Measurements from ENCODE around the gene DRD5.
"Not testable (repeated sequence)": the region's sequence is repeated elsewhere in the genome, so short reads cannot be mapped to it uniquely, and the experiment has no call there.

The DRD5 gene

GRCh38 chr4:9769321-9769720, 12.1 kb upstream of the DRD5 start:
- H3K27ac ChIP-seq (ENCODE audit: low read depth in 2 of 2, low read length in 2 of 2), result no peak overlapping the region
- H3K9ac ChIP-seq (ENCODE audit: low read depth in 1 of 2, low read length in 2 of 2), result no peak overlapping the region
- no peaks in the 10 kb centered on the region for H3K27me3 ChIP-seq (ENCODE audit: control insufficient read depth in 2 of 2, insufficient read depth in 2 of 2, low read length in 2 of 2)
- H3K9me3 ChIP-seq (ENCODE audit: control insufficient read depth in 2 of 2, low read length in 2 of 2), result no peaks in the 10 kb centered on the region
- no peaks in the 10 kb centered on the region for H3K4me1 ChIP-seq (ENCODE audit: control insufficient read depth in 2 of 2, insufficient read depth in 2 of 2, low read length in 2 of 2)
- no peak overlapping the region for H3K4me3 ChIP-seq (ENCODE audit: low read length in 2 of 2)
- H3K36me3 ChIP-seq (ENCODE audit: control insufficient read depth in 2 of 2, insufficient read depth in 2 of 2, low read length in 2 of 2), result no peaks in the 10 kb centered on the region

- Histone ChIP-seq H3K9me3 (ENCODE audit: control insufficient read depth in 2 of 2, low read length in 2 of 2) (no peaks in the 10 kb centered on the region), H3K9ac (ENCODE audit: low read depth in 1 of 2, low read length in 2 of 2) (no peak overlapping the region), H3K4me1 (ENCODE audit: control insufficient read depth in 2 of 2, insufficient read depth in 2 of 2, low read length in 2 of 2) (no peaks in the 10 kb centered on the region), H3K27ac (ENCODE audit: low read depth in 2 of 2, low read length in 2 of 2) (no peak overlapping the region), H3K36me3 (ENCODE audit: control insufficient read depth in 2 of 2, insufficient read depth in 2 of 2, low read length in 2 of 2) (no peaks in the 10 kb centered on the region), H3K27me3 (ENCODE audit: control insufficient read depth in 2 of 2, insufficient read depth in 2 of 2, low read length in 2 of 2) (no peaks in the 10 kb centered on the region), H3K4me3 (ENCODE audit: low read length in 2 of 2) (no peak overlapping the region)
Observed at GRCh38 chr4:9771034-9771433, 10.4 kb upstream of the DRD5 start.

- H3K27me3 ChIP-seq (ENCODE audit: control insufficient read depth in 2 of 2, insufficient read depth in 2 of 2, low read length in 2 of 2), result no peaks in the 10 kb centered on the region
- H3K4me3 ChIP-seq (ENCODE audit: low read length in 2 of 2), result no peak overlapping the region
- no peaks in the 10 kb centered on the region for H3K36me3 ChIP-seq (ENCODE audit: control insufficient read depth in 2 of 2, insufficient read depth in 2 of 2, low read length in 2 of 2)
- H3K9ac ChIP-seq (ENCODE audit: low read depth in 1 of 2, low read length in 2 of 2), result no peak overlapping the region
- H3K4me1 ChIP-seq (ENCODE audit: control insufficient read depth in 2 of 2, insufficient read depth in 2 of 2, low read length in 2 of 2), result no peaks in the 10 kb centered on the region
- no peaks in the 10 kb centered on the region for H3K9me3 ChIP-seq (ENCODE audit: control insufficient read depth in 2 of 2, low read length in 2 of 2)
- H3K27ac ChIP-seq (ENCODE audit: low read depth in 2 of 2, low read length in 2 of 2), result no peak overlapping the region
Observed at GRCh38 chr4:9773471-9773870, 8.0 kb upstream of the DRD5 start.

- Histone ChIP-seq H3K27me3 (ENCODE audit: control insufficient read depth in 2 of 2, insufficient read depth in 2 of 2, low read length in 2 of 2) (peaks cover 10 to 11% of the 10 kb centered on the region in 2 donors), H3K9ac (ENCODE audit: low read depth in 1 of 2, low read length in 2 of 2) (no peak overlapping the region), H3K36me3 (ENCODE audit: control insufficient read depth in 2 of 2, insufficient read depth in 2 of 2, low read length in 2 of 2) (no peaks in the 10 kb centered on the region), H3K4me1 (ENCODE audit: control insufficient read depth in 2 of 2, insufficient read depth in 2 of 2, low read length in 2 of 2) (no peaks in the 10 kb centered on the region), H3K4me3 (ENCODE audit: low read length in 2 of 2) (no peak overlapping the region), H3K9me3 (ENCODE audit: control insufficient read depth in 2 of 2, low read length in 2 of 2) (no peaks in the 10 kb centered on the region), H3K27ac (ENCODE audit: low read depth in 2 of 2, low read length in 2 of 2) (no peak overlapping the region)
Observed at GRCh38 chr4:9782136-9782436, 652 bp downstream of the DRD5 start.

- H3K9me3 ChIP-seq (ENCODE audit: control insufficient read depth in 2 of 2, low read length in 2 of 2); H3K4me3 ChIP-seq (ENCODE audit: low read length in 2 of 2); H3K9ac ChIP-seq (ENCODE audit: low read depth in 1 of 2, low read length in 2 of 2); H3K27ac ChIP-seq (ENCODE audit: low read depth in 2 of 2, low read length in 2 of 2); H3K4me1 ChIP-seq (ENCODE audit: control insufficient read depth in 2 of 2, insufficient read depth in 2 of 2, low read length in 2 of 2); H3K27me3 ChIP-seq (ENCODE audit: control insufficient read depth in 2 of 2, insufficient read depth in 2 of 2, low read length in 2 of 2); H3K36me3 ChIP-seq (ENCODE audit: control insufficient read depth in 2 of 2, insufficient read depth in 2 of 2, low read length in 2 of 2): not testable (repeated sequence)
Observed at GRCh38 chr4:9785891-9786290, 4.5 kb downstream of the DRD5 start.

- H3K27me3 ChIP-seq (ENCODE audit: control insufficient read depth in 2 of 2, insufficient read depth in 2 of 2, low read length in 2 of 2), result no peaks in the 10 kb centered on the region
- no peak overlapping the region for H3K4me3 ChIP-seq (ENCODE audit: low read length in 2 of 2)
Observed at GRCh38 chr4:9792381-9792780, 10.9 kb downstream of the DRD5 start.

GRCh38 chr4:9796641-9797040, 15.2 kb downstream of the DRD5 start:
- H3K36me3 ChIP-seq (ENCODE audit: control insufficient read depth in 2 of 2, insufficient read depth in 2 of 2, low read length in 2 of 2); H3K4me1 ChIP-seq (ENCODE audit: control insufficient read depth in 2 of 2, insufficient read depth in 2 of 2, low read length in 2 of 2); H3K9ac ChIP-seq (ENCODE audit: low read depth in 1 of 2, low read length in 2 of 2); H3K27me3 ChIP-seq (ENCODE audit: control insufficient read depth in 2 of 2, insufficient read depth in 2 of 2, low read length in 2 of 2); H3K9me3 ChIP-seq (ENCODE audit: control insufficient read depth in 2 of 2, low read length in 2 of 2); H3K27ac ChIP-seq (ENCODE audit: low read depth in 2 of 2, low read length in 2 of 2); H3K4me3 ChIP-seq (ENCODE audit: low read length in 2 of 2): not testable (repeated sequence)

More at GRCh38 chr4:9792381-9792780, 10.9 kb downstream of the DRD5 start:
- no peaks in the 10 kb centered on the region for H3K4me1 ChIP-seq (ENCODE audit: control insufficient read depth in 2 of 2, insufficient read depth in 2 of 2, low read length in 2 of 2)
- H3K27ac ChIP-seq (ENCODE audit: low read depth in 2 of 2, low read length in 2 of 2), result no peak overlapping the region
- H3K9me3 ChIP-seq (ENCODE audit: control insufficient read depth in 2 of 2, low read length in 2 of 2), result no peaks in the 10 kb centered on the region
- H3K36me3 ChIP-seq (ENCODE audit: control insufficient read depth in 2 of 2, insufficient read depth in 2 of 2, low read length in 2 of 2), result no peaks in the 10 kb centered on the region
- no peak overlapping the region for H3K9ac ChIP-seq (ENCODE audit: low read depth in 1 of 2, low read length in 2 of 2)

GRCh38 chr4:9800848-9801247, 19.4 kb downstream of the DRD5 start:
- Histone ChIP-seq H3K9me3 (ENCODE audit: control insufficient read depth in 2 of 2, low read length in 2 of 2) (no peaks in the 10 kb centered on the region), H3K36me3 (ENCODE audit: control insufficient read depth in 2 of 2, insufficient read depth in 2 of 2, low read length in 2 of 2) (no peaks in the 10 kb centered on the region), H3K4me1 (ENCODE audit: control insufficient read depth in 2 of 2, insufficient read depth in 2 of 2, low read length in 2 of 2) (no peaks in the 10 kb centered on the region), H3K4me3 (ENCODE audit: low read length in 2 of 2) (no peak overlapping the region), H3K27ac (ENCODE audit: low read depth in 2 of 2, low read length in 2 of 2) (no peak overlapping the region), H3K9ac (ENCODE audit: low read depth in 1 of 2, low read length in 2 of 2) (no peak overlapping the region), H3K27me3 (ENCODE audit: control insufficient read depth in 2 of 2, insufficient read depth in 2 of 2, low read length in 2 of 2) (peaks cover 0 to 3% of the 10 kb centered on the region in 2 donors)

- Histone ChIP-seq H3K27me3 (ENCODE audit: control insufficient read depth in 2 of 2, insufficient read depth in 2 of 2, low read length in 2 of 2) (peaks cover 0 to 3% of the 10 kb centered on the region in 2 donors), H3K9ac (ENCODE audit: low read depth in 1 of 2, low read length in 2 of 2) (no peak overlapping the region), H3K4me3 (ENCODE audit: low read length in 2 of 2) (no peak overlapping the region), H3K36me3 (ENCODE audit: control insufficient read depth in 2 of 2, insufficient read depth in 2 of 2, low read length in 2 of 2) (no peaks in the 10 kb centered on the region), H3K9me3 (ENCODE audit: control insufficient read depth in 2 of 2, low read length in 2 of 2) (no peaks in the 10 kb centered on the region), H3K4me1 (ENCODE audit: control insufficient read depth in 2 of 2, insufficient read depth in 2 of 2, low read length in 2 of 2) (no peaks in the 10 kb centered on the region), H3K27ac (ENCODE audit: low read depth in 2 of 2, low read length in 2 of 2) (no peak overlapping the region)
Observed at GRCh38 chr4:9804918-9805317, 23.5 kb downstream of the DRD5 start.

GRCh38 chr4:9808077-9808476, 26.6 kb downstream of the DRD5 start:
- Histone ChIP-seq H3K4me3 (ENCODE audit: low read length in 2 of 2) (no peak overlapping the region), H3K36me3 (ENCODE audit: control insufficient read depth in 2 of 2, insufficient read depth in 2 of 2, low read length in 2 of 2) (no peaks in the 10 kb centered on the region), H3K27me3 (ENCODE audit: control insufficient read depth in 2 of 2, insufficient read depth in 2 of 2, low read length in 2 of 2) (peaks cover 0 to 3% of the 10 kb centered on the region in 2 donors), H3K9me3 (ENCODE audit: control insufficient read depth in 2 of 2, low read length in 2 of 2) (no peaks in the 10 kb centered on the region), H3K4me1 (ENCODE audit: control insufficient read depth in 2 of 2, insufficient read depth in 2 of 2, low read length in 2 of 2) (no peaks in the 10 kb centered on the region), H3K27ac (ENCODE audit: low read depth in 2 of 2, low read length in 2 of 2) (no peak overlapping the region), H3K9ac (ENCODE audit: low read depth in 1 of 2, low read length in 2 of 2) (no peak overlapping the region)

- no peak overlapping the region for H3K9ac ChIP-seq (ENCODE audit: low read depth in 1 of 2, low read length in 2 of 2)
- H3K4me3 ChIP-seq (ENCODE audit: low read length in 2 of 2), result no peak overlapping the region
- no peak overlapping the region for H3K27ac ChIP-seq (ENCODE audit: low read depth in 2 of 2, low read length in 2 of 2)
- no peaks in the 10 kb centered on the region for H3K4me1 ChIP-seq (ENCODE audit: control insufficient read depth in 2 of 2, insufficient read depth in 2 of 2, low read length in 2 of 2)
- no peaks in the 10 kb centered on the region for H3K27me3 ChIP-seq (ENCODE audit: control insufficient read depth in 2 of 2, insufficient read depth in 2 of 2, low read length in 2 of 2)
- H3K36me3 ChIP-seq (ENCODE audit: control insufficient read depth in 2 of 2, insufficient read depth in 2 of 2, low read length in 2 of 2), result no peaks in the 10 kb centered on the region
- no peaks in the 10 kb centered on the region for H3K9me3 ChIP-seq (ENCODE audit: control insufficient read depth in 2 of 2, low read length in 2 of 2)
Observed at GRCh38 chr4:9811806-9812205, 30.4 kb downstream of the DRD5 start.
